Heart left ventricle (tissue), 16 donors: ENCODE results near the gene ARSG. TPM values are rescaled to one million over a fixed set of nuclear protein-coding genes. Genes with fewer than 3 reads are reported as not detected.

Experiments used
- ATAC-seq, 4 donors: fragments of 200-7000 bp; cut with Tn5 transposase; one replicate each; pipeline ENCODE4 v1.9.1; 2020 to 2022; ENCODE audit warnings: moderate library complexity in 4 of 4, mild to moderate bottlenecking in 3 of 4, moderate number of reproducible peaks in 1 of 4
- DNase-seq, 5 donors: peaks; one replicate each; pipeline ENCODE4 v3.0.0-alpha.2; 2020
- H3K27ac ChIP-seq, 12 donors: fragments of 200-600 bp; sonication (generic) in 4 of 12; one replicate each; pipeline versions ENCODE4 v1.5.0 to v1.8.0; 2016 to 2022; ENCODE audit warnings: mild to moderate bottlenecking in 2 of 12
- H3K27me3 ChIP-seq, 9 donors: fragments of 200-600 bp; sonication (generic) in 2 of 9; one replicate each; pipeline versions ENCODE4 v1.5.1 to v1.8.0; 2016 to 2022; ENCODE audit warnings: mild to moderate bottlenecking in 3 of 9
- H3K36me3 ChIP-seq, 9 donors: fragments of 200-600 bp; sonication (generic) in 2 of 9; one replicate each; pipeline versions ENCODE4 v1.5.0 to v1.8.0; 2018 to 2022; ENCODE audit warnings: mild to moderate bottlenecking in 2 of 9
- H3K4me1 ChIP-seq, 12 donors: fragments of 200-600 bp; sonication (generic) in 4 of 12; one replicate each; pipeline versions ENCODE4 v1.5.0 to v1.8.0; 2016 to 2022; ENCODE audit warnings: mild to moderate bottlenecking in 3 of 12
- H3K4me3 ChIP-seq, 12 donors: fragments of 200-600 bp; sonication (generic) in 4 of 12; one replicate each; pipeline versions ENCODE4 v1.5.0 to v1.8.0; 2017 to 2022; ENCODE audit warnings: mild to moderate bottlenecking in 9 of 12, moderate library complexity in 4 of 12
- H3K9me3 ChIP-seq, 12 donors: fragments of 200-600 bp; sonication (generic) in 4 of 12; one replicate each; pipeline versions ENCODE4 v1.5.0 to v1.8.0; 2016 to 2022; ENCODE audit warnings: mild to moderate bottlenecking in 1 of 12
- POLR2A ChIP-seq, 2 donors: fragments of 450-650 bp; IDR thresholded peaks; one replicate each; pipeline ENCODE4 v1.6.1; 2017; ENCODE audit warnings: antibody characterized with exemption in 2 of 2, mild to moderate bottlenecking in 2 of 2, moderate library complexity in 2 of 2
- WGBS, 4 donors: extraction: QIAGEN DNeasy Blood & Tissue Kit in 2 of 4; methylation state at CpG; one replicate each; pipeline versions ENCODE4 v1.1.5 to v1.1.7; 2013 to 2018; 5-methylcytosine and 5-hydroxymethylcytosine counted together
- intact Hi-C, 10 donors: fragments of 100-400 bp; cut with DNase I; formaldehyde crosslinking; loops; one replicate each; pipeline versions ENCODE4 v1.11.1 to v1.14.2; 2022
- long read RNA-seq, 3 donors: library from polyadenylated mRNA; unstranded; transcript quantifications; one replicate each; pipeline ENCODE4 v2.0.0, GENCODE V29; 2020 to 2021
- polyA plus RNA-seq, 2 donors: library from polyadenylated mRNA; stranded (reverse); fragments of 200-250 nt; gene quantifications; one replicate each; pipeline ENCODE4 v1.2.3, GENCODE V29; 2013
- total RNA-seq, 9 donors: library from RNA; depleted of rRNA in 2 of 9; stranded (reverse); fragments of >200 nt in 2 of 9; fragmentation: NEBNext Ultra II Directional in 3 of 9; extraction: Animal tissue kit (Norgen Biotek cat#: 25700) in 3 of 9; gene quantifications; one replicate each; pipeline versions ENCODE4 v1.1.0 to v1.2.4, GENCODE V29; 2016 to 2023
- TF ChIP-seq, protein P1 (sequence below), 12 donors: fragments of 200-600 bp; sonication (generic) in 4 of 12; IDR thresholded peaks; one replicate each; pipeline versions ENCODE4 v1.5.0 to v1.8.0; 2018 to 2022; ENCODE audit warnings: antibody characterized with exemption in 12 of 12, mild to moderate bottlenecking in 5 of 12
- donor health status: ischemic (EF 13 %, LVEDD 7.1; RV severe dilation, severe dysfunction).
- donor health status: healthy with polysubstance abuse.
- donor health status: DM: no; HTN: yes; CAD: no.
- donor health status: DM: no; HTN: no; CAD: no.
- donor health status: ischemic (EF 25% LVEDD 6.9; RV normal size, moderate dysfunction).
- donor health status: ischemic (EF 25% LVEDD 5.7; RV mildly dilated, moderate dysfunction).
- donor health status: healthy.
- donor health status: DM: yes; HTN: yes; CAD: no.
- donor health status: ischemic (EF 35%, LVEDD 5.7; RV mildly dilated, moderate dysfunction).
- donor health status: nonischemic (EF 11% LVEDD 7.7; RV severe dilation, severe dysfunction).
- donor health status: DM: yes; HTN: yes; CAD: no.
- donor health status: PGD.
- donor health status: ischemic (EF 29% LVEDD 5.4; RV normal size, mild dysfunction).
- donor health status: nonischemic (EF 23%, LVEDD 6.1; RV moderate dilation, normal function).

ARSG gene
- total RNA-seq, result 1 to 10 TPM; 2.2 to 4.9 (median 3.3) TPM
- 1 to 10 TPM; 1.2 to 3.9 TPM for polyA plus RNA-seq
- long read RNA-seq, donor 1, full-length matches to known transcripts, result 4 of 11 reads
- long read RNA-seq, donor 1, partial matches to known transcripts, result 4 of 11 reads
- long read RNA-seq, donor 1, other reads (novel, unspliced or antisense), result 3 of 11 reads
- long read RNA-seq, donor 2, full-length matches to known transcripts, result 6 of 47 reads
- long read RNA-seq, donor 2, partial matches to known transcripts, result 23 of 47 reads
- long read RNA-seq, donor 2, other reads (novel, unspliced or antisense), result 18 of 47 reads
- long read RNA-seq, donor 3, partial matches to known transcripts, result 5 of 9 reads
- long read RNA-seq, donor 3, other reads (novel, unspliced or antisense), result 4 of 9 reads

- ATAC-seq (peak; percentile 57 to 86 (median 74)), DNase-seq (peak; percentile 45 to 84 (median 59))
- WGBS, 4 donors, result 0 to 1% (median 1%) methylated on average over 23 to 96 of the region's 96 CpGs
- peaks cover 2 to 39% (median 13%) of the 10 kb centered on the region in 12 donors for H3K4me1 ChIP-seq
- intact Hi-C loops, result loop anchor here in 3 of 10 donors (5.0 to 10.0 kb wide), 2 partner anchors 84 to 86 kb away; no protein-coding TSS in a partner anchor
- TF ChIP-seq, protein P1, sequence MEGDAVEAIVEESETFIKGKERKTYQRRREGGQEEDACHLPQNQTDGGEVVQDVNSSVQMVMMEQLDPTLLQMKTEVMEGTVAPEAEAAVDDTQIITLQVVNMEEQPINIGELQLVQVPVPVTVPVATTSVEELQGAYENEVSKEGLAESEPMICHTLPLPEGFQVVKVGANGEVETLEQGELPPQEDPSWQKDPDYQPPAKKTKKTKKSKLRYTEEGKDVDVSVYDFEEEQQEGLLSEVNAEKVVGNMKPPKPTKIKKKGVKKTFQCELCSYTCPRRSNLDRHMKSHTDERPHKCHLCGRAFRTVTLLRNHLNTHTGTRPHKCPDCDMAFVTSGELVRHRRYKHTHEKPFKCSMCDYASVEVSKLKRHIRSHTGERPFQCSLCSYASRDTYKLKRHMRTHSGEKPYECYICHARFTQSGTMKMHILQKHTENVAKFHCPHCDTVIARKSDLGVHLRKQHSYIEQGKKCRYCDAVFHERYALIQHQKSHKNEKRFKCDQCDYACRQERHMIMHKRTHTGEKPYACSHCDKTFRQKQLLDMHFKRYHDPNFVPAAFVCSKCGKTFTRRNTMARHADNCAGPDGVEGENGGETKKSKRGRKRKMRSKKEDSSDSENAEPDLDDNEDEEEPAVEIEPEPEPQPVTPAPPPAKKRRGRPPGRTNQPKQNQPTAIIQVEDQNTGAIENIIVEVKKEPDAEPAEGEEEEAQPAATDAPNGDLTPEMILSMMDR (IDR thresholded peaks at IDR 0.05), result no peak
- TF ChIP-seq POLR2A (IDR thresholded peaks at IDR 0.05), result no peak
- H3K27ac ChIP-seq, result peak within 1 kb of the TSS in 10 of 12 donors; percentile 14 to 98 (median 58)
- peak within 1 kb of the TSS; percentile 60 to 91 (median 70) for H3K4me3 ChIP-seq
- peaks cover 0 to 24% (median 3%) of the 10 kb centered on the region in 9 donors for H3K27me3 ChIP-seq
- H3K9me3 ChIP-seq, result no peaks in the 10 kb centered on the region
- no peaks in the 10 kb centered on the region for H3K36me3 ChIP-seq
These were observed at the start of gene ARSG, which contains the start of gene SLC16A6 for GRCh38 chr17:68290955-68291835. Gene ARSG, plus strand, starts transcription at chr17:68291495. Its CDS starts 15,999 bp downstream, at chr17:68307494. Gene SLC16A6, minus strand, starts transcription at chr17:68291127. Its CDS starts 12,807 bp downstream, at chr17:68278320.

GRCh38 chr17:68246271-68247028 lies 44.8 kb upstream of the ARSG start:
- DNase-seq (no peak), ATAC-seq (no peak)
- Histone ChIP-seq H3K4me1 (peaks cover 0 to 26% (median 13%) of the 10 kb centered on the region in 12 donors), H3K27ac (peak overlapping the region in 4 of 12 donors; percentile 91 to 99 (median 98)), H3K4me3 (peak overlapping the region in 6 of 12 donors; percentile 69 to 92 (median 86)), H3K36me3 (peaks cover 0 to 16% (median 13%) of the 10 kb centered on the region in 9 donors), H3K27me3 (no peaks in the 10 kb centered on the region), H3K9me3 (no peaks in the 10 kb centered on the region)
- intact Hi-C loops, result loop anchor here in 4 of 10 donors (5.0 kb wide), 3 partner anchors 39 to 266 kb away; partner anchors contain the start of gene PRKAR1A (in 1 of the 4)
- TF ChIP-seq, protein P1 (IDR thresholded peaks at IDR 0.05), result no peak
- TF ChIP-seq POLR2A (IDR thresholded peaks at IDR 0.05), result no peak
- WGBS, 4 donors, result 90 to 94% (median 93%) methylated on average over 24 of the region's 24 CpGs

DNA sequence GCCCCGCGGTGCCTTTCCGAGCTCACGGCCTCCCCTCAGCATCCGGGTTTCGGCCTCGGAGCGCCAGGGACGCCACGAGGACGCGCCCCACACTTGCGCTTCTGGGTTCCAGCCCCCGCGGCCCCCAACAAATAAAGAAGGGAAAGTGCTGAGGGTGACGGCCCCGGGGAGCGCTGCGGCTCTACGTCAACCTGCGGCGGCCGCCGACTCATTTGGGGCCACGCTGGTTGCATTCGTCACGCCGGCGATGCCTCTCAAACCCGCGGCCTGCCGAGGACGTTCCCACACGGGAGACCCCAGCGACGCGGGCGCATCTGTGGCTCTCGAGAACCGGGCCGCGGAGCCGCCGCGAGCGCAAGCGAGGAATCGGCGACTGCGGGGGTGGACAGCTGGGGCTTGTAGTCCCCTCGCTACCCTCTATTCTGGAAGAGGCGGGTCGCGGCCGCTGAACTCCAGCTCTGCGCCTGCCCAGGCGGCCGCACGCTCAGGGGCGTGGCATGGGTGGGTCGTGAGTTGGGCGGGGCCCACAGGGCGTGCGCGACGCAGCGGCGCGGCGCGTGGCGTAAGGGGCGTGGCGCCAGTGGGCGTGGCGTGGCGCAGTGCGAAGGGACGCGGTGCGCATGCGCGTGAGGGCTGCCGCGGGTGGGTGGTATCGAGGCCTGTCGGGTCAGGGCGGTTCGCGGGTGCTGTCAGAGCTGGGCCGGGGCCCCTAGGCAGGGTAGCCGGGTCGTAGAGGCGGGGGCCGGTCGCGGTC lies 43.7 kb upstream of the ARSG start, which contains the start of gene AMZ2:
TSS of gene AMZ2 (plus strand) at position 599 of the 754 bp plus-strand sequence. CDS start 2,145 bp downstream, outside the sequence.
- peak within 1 kb of the TSS; percentile 89 to 99 (median 98) for H3K27ac ChIP-seq
- peak; percentile 98 to 100 (median 98) for ATAC-seq
- no peaks in the 10 kb centered on the region for H3K27me3 ChIP-seq
- WGBS, 4 donors, result 0 to 1% (median 0%) methylated on average over 37 to 97 of the region's 97 CpGs
- intact Hi-C loops, result loop anchor here in 4 of 10 donors (5.0 kb wide), 3 partner anchors 40 to 265 kb away; partner anchors contain the start of gene PRKAR1A (in 1 of the 4)
- peaks cover 0 to 26% (median 21%) of the 10 kb centered on the region in 9 donors for H3K36me3 ChIP-seq
- TF ChIP-seq, protein P1 (IDR thresholded peaks at IDR 0.05), result no peak
- TF ChIP-seq POLR2A (IDR thresholded peaks at IDR 0.05), result peak; percentile 76 to 98
- no peaks in the 10 kb centered on the region for H3K9me3 ChIP-seq
- H3K4me3 ChIP-seq, result peak within 1 kb of the TSS; percentile 68 to 94 (median 86)
- DNase-seq, result peak; percentile 94 to 99 (median 96)
- H3K4me1 ChIP-seq, result peaks cover 0 to 26% (median 13%) of the 10 kb centered on the region in 12 donors
